PC-3 (cell line): ENCODE measurements around the gene ZNF26. TPM values are rescaled to one million over a fixed set of nuclear protein-coding genes. Genes with fewer than 3 reads are reported as not detected.

ENCODE experiments used
- ATAC-seq: fragments of 200-7000 bp; cut with Tn5 transposase; 2 replicates; pipeline ENCODE4 v1.9.1; 2020; ENCODE audit warnings: mild to moderate bottlenecking, moderate library complexity
- BruUV-seq: library from RNA; stranded (reverse); fragments of 400-500 nt; replicated peaks from 2 replicates; lab custom pipeline; 2021; lab: Mats Ljungman, UMichigan
- CTCF ChIA-PET: fragments of 300-600 bp; sonication (Branson Sonifier 250); formaldehyde crosslinking; loops from one replicate; lab custom pipeline; 2022; ENCODE audit warnings: antibody characterized with exemption; lab: Charles Lee
- POLR2A ChIA-PET: fragments of 300-600 bp; sonication (Branson Sonifier 250); formaldehyde crosslinking; loops from one replicate; lab custom pipeline; 2022; ENCODE audit warnings: antibody characterized with exemption; ENCODE audit not compliant: unreplicated experiment; lab: Charles Lee
- DNase-seq: peaks from one replicate; pipeline ENCODE4 v3.0.0-alpha.2; 2015
- H2AFZ ChIP-seq: fragments of 300-600 bp; sonication (generic); 2 replicates; pipeline ENCODE4 v1.6.0; 2016; ENCODE audit warnings: antibody characterized with exemption, low read length
- H3F3A ChIP-seq: fragments of 300-600 bp; sonication (generic); one replicate; pipeline ENCODE4 v1.6.0; 2017; ENCODE audit warnings: antibody characterized with exemption, low read length, control low read depth, mild to moderate bottlenecking; ENCODE audit not compliant: unreplicated experiment
- H3K27ac ChIP-seq: fragments of 300-600 bp; sonication (generic); 2 replicates; pipeline ENCODE4 v1.5.1; 2016; ENCODE audit warnings: mild to moderate bottlenecking, low read length
- H3K27me3 ChIP-seq: fragments of 300-600 bp; sonication (generic); 2 replicates; pipeline ENCODE4 v1.6.1; 2016; ENCODE audit warnings: low read length, mixed read lengths
- H3K36me3 ChIP-seq: fragments of 300-600 bp; sonication (generic); 2 replicates; pipeline ENCODE4 v1.6.1; 2016; ENCODE audit warnings: low read depth, mixed run types, low read length, mixed read lengths
- H3K4me1 ChIP-seq: fragments of 300-600 bp; sonication (generic); 2 replicates; pipeline ENCODE4 v1.5.1; 2016; ENCODE audit warnings: low read length; ENCODE audit not compliant: insufficient read depth
- H3K4me2 ChIP-seq: fragments of 300-600 bp; sonication (generic); 2 replicates; pipeline ENCODE4 v1.6.0; 2016; ENCODE audit warnings: low read length
- H3K4me3 ChIP-seq: fragments of 300-600 bp; sonication (generic); 2 replicates; pipeline ENCODE4 v1.5.1; 2016; ENCODE audit warnings: mild to moderate bottlenecking, low read length, mixed read lengths
- H3K79me2 ChIP-seq: fragments of 300-600 bp; sonication (generic); 2 replicates; pipeline ENCODE4 v1.6.1; 2017; ENCODE audit warnings: low read length, mixed read lengths
- H3K9ac ChIP-seq: fragments of 300-600 bp; sonication (generic); 2 replicates; pipeline ENCODE4 v1.6.0; 2016; ENCODE audit warnings: mild to moderate bottlenecking, low read length
- H3K9me2 ChIP-seq: fragments of 300-600 bp; sonication (generic); replicated peaks from 2 replicates; pipeline ENCODE4 v1.6.1; 2016; ENCODE audit warnings: mixed run types, low read length, mixed read lengths
- H3K9me3 ChIP-seq: fragments of 300-600 bp; sonication (generic); 2 replicates; pipeline ENCODE4 v1.6.1; 2016; ENCODE audit warnings: low read length, mixed read lengths
- H4K20me1 ChIP-seq: fragments of 300-600 bp; sonication (generic); 2 replicates; pipeline ENCODE4 v1.6.1; 2016; ENCODE audit warnings: low read length, mixed read lengths
- EZH2 ChIP-seq: fragments of 300-600 bp; sonication (generic); IDR thresholded peaks from one replicate; pipeline ENCODE4 v1.6.1; 2017; ENCODE audit warnings: antibody characterized with exemption, mild to moderate bottlenecking, low read length; ENCODE audit not compliant: unreplicated experiment
- EZH2phosphoT487 ChIP-seq: fragments of 300-600 bp; sonication (generic); IDR thresholded peaks from 2 replicates; pipeline ENCODE4 v1.6.1; 2018; ENCODE audit warnings: mild to moderate bottlenecking, antibody characterized with exemption, low read length, borderline replicate concordance
- intact Hi-C: fragments of 100-400 bp; cut with micrococcal nuclease; formaldehyde crosslinking; loops from 2 replicates; pipeline ENCODE4 v1.9.0; 2023
- total RNA-seq: library from RNA; depleted of rRNA; stranded (reverse); fragments of >200 nt; gene quantifications from 2 replicates; pipeline ENCODE4 v1.2.3, GENCODE V29; 2014
- TF ChIP-seq, protein P1 (sequence below): fragments of 300-600 bp; sonication (generic); conservative IDR thresholded peaks from 2 replicates; pipeline ENCODE4 v1.5.1; 2017; ENCODE audit warnings: antibody characterized with exemption, low read depth, mild to moderate bottlenecking, low read length

ZNF26 gene
- total RNA-seq, 1 experiment from 2014 or later, result 30.2 TPM

DNA sequence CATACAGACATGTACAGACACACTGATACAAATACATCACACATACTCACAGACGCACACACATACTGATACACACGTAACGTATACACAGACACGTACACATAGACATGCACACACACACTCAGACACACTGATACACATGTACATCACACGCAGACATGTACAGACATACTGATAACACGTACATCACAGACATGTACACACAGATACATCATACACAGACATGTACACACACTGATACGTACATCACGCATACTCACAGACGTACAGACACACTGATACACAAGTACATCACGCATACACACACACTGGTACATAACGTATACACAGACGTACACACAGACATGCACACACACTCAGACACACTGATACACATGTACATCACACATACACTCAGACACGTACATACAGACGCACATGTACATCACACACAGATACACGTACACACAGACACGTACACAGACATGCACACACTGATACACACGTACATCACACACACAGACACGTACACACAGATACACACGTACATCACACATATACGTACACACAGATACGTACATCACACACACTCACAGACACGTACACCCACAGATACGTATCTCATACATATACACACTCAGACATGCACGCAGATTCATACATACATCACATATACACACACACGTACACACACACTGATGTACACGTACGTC is 35.2 kb upstream of the ZNF26 start:
- ChIA-PET POLR2A (no interaction called here), CTCF (no interaction called here)
- intact Hi-C loops, result no loop called here
- Histone ChIP-seq H3K9me2 (no peaks in the 10 kb centered on the region), H3K4me1 (peaks cover 8% of the 10 kb centered on the region), H3K4me2 (no peak overlapping the region), H3K27me3 (no peaks in the 10 kb centered on the region), H3K9ac (no peak overlapping the region), H3K9me3 (peaks cover 22% of the 10 kb centered on the region), H3F3A (peaks cover 9% of the 10 kb centered on the region), H2AFZ (no peak overlapping the region), H3K36me3 (peaks cover 70% of the 10 kb centered on the region), H3K27ac (no peak overlapping the region), H3K79me2 (peaks cover 46% of the 10 kb centered on the region), H3K4me3 (no peak overlapping the region), H4K20me1 (no peaks in the 10 kb centered on the region)
- ATAC-seq (no peak), DNase-seq (no peak)
- no TSS peak for BruUV-seq
- TF ChIP-seq EZH2, result no peak
- no peak for TF ChIP-seq EZH2phosphoT487
- TF ChIP-seq, protein P1, sequence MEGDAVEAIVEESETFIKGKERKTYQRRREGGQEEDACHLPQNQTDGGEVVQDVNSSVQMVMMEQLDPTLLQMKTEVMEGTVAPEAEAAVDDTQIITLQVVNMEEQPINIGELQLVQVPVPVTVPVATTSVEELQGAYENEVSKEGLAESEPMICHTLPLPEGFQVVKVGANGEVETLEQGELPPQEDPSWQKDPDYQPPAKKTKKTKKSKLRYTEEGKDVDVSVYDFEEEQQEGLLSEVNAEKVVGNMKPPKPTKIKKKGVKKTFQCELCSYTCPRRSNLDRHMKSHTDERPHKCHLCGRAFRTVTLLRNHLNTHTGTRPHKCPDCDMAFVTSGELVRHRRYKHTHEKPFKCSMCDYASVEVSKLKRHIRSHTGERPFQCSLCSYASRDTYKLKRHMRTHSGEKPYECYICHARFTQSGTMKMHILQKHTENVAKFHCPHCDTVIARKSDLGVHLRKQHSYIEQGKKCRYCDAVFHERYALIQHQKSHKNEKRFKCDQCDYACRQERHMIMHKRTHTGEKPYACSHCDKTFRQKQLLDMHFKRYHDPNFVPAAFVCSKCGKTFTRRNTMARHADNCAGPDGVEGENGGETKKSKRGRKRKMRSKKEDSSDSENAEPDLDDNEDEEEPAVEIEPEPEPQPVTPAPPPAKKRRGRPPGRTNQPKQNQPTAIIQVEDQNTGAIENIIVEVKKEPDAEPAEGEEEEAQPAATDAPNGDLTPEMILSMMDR, result no peak

DNA sequence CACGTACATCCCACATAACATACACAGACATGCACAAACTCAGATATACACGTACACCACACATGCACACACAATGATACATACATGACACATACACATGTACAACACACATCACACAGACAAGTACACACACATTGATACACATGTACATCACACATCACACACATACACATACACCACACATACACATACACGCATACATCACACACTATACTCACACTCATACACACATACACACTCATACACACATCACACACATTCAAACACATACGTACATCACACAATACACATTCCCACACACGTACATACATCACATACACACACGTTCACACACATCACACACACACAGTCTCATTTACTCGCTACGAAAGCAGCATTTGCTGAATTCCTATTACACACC is 34.5 kb upstream of the ZNF26 start:
- peaks cover 48% of the 10 kb centered on the region for H3K79me2 ChIP-seq
- TF ChIP-seq EZH2, result no peak
- H3K4me1 ChIP-seq, result peaks cover 8% of the 10 kb centered on the region
- H4K20me1 ChIP-seq, result no peaks in the 10 kb centered on the region
- intact Hi-C loops, result no loop called here
- H3F3A ChIP-seq, result peaks cover 9% of the 10 kb centered on the region
- peaks cover 63% of the 10 kb centered on the region for H3K36me3 ChIP-seq
- H3K9me2 ChIP-seq, result no peaks in the 10 kb centered on the region
- H3K27me3 ChIP-seq, result no peaks in the 10 kb centered on the region
- no peak overlapping the region for H2AFZ ChIP-seq
- POLR2A ChIA-PET, result no interaction called here
- no peak for DNase-seq
- CTCF ChIA-PET, result no interaction called here
- no peak overlapping the region for H3K9ac ChIP-seq
- no peak for ATAC-seq
- no peak overlapping the region for H3K4me2 ChIP-seq
- no peak overlapping the region for H3K27ac ChIP-seq
- H3K9me3 ChIP-seq, result peaks cover 22% of the 10 kb centered on the region
- no peak overlapping the region for H3K4me3 ChIP-seq
- BruUV-seq, result no TSS peak

DNA sequence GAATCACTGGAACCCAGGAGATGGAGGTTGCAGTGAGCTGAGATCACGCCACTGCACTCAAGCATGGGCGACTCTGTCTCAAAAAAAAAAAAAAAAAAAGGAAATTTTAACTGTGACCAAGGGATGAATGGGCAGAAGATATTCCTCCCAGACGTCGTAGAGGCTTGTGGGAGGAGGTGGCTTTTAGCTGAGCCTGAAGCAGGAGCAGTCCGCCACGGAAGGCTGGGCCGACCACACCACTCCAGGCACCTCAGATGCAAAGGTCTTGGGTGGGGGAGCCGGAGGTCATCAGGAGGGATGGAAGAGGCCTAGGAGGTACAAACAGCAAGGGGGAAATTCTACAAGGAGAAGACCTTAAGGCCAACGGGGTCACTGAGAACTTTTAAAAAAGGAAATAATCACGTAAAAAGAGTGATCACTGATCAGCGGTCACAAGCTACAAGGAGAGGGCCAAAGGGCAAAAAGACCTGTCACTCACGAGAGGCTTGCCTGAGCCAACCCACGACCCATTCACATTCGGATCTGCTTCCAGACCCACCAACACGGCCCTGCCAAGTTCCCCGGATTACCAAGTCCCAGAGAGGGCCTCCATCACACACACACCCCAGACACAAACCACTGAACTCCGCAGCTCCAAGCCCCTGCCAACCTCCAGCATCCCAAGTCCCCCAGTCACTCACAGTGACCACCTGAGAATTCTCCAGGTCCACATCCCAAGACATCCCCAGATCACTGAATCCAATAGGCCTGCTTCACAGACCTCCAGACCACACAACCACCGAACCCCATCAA is 33.6 kb upstream of the ZNF26 start:
- TF ChIP-seq, protein P1, result no peak
- TF ChIP-seq EZH2 (no peak), EZH2phosphoT487 (no peak)
- ATAC-seq (no peak), DNase-seq (no peak)
- peaks cover 8% of the 10 kb centered on the region for H3K4me1 ChIP-seq
- peaks cover 9% of the 10 kb centered on the region for H3F3A ChIP-seq
- H3K27ac ChIP-seq, result no peak overlapping the region
- no peaks in the 10 kb centered on the region for H3K27me3 ChIP-seq
- H3K36me3 ChIP-seq, result peaks cover 60% of the 10 kb centered on the region
- H4K20me1 ChIP-seq, result no peaks in the 10 kb centered on the region
- H2AFZ ChIP-seq, result no peak overlapping the region
- no peaks in the 10 kb centered on the region for H3K9me2 ChIP-seq
- no peak overlapping the region for H3K4me2 ChIP-seq
- no TSS peak for BruUV-seq
- POLR2A ChIA-PET, result no interaction called here
- intact Hi-C loops, result no loop called here
- CTCF ChIA-PET, result no interaction called here
- no peak overlapping the region for H3K4me3 ChIP-seq
- H3K79me2 ChIP-seq, result peaks cover 55% of the 10 kb centered on the region
- peaks cover 22% of the 10 kb centered on the region for H3K9me3 ChIP-seq
- no peak overlapping the region for H3K9ac ChIP-seq
